ENCODE results near the gene DDIT3. TPM values are rescaled to one million over a fixed set of nuclear protein-coding genes. Genes with fewer than 3 reads are reported as not detected.

The DDIT3 gene
- polyA plus RNA-seq, 3 donors = 9.3 to 163 (median 9.4) TPM

GRCh38 chr12:57491393-57492280, 28.7 kb downstream of the DDIT3 start:
- Mint-ChIP-seq H3K4me3 (no peak overlapping the region), H3K27ac (peak overlapping the region in 3 of 7 donors; percentile 15 to 80 (median 20)), H3K36me3 (peaks cover 48 to 73% of the 10 kb centered on the region in 2 donors), H3K27me3 (ENCODE audit: low read depth in 3 of 3) (peaks cover 0 to 2% (median 0%) of the 10 kb centered on the region in 3 donors), H3K4me1 (peaks cover 21% of the 10 kb centered on the region), H3K9me3 (peaks cover 0 to 3% (median 0%) of the 10 kb centered on the region in 7 donors)
- no peaks in the 10 kb centered on the region for H3K9me3 ChIP-seq (replicated peaks in 1 of 2; ENCODE audit: control insufficient read depth in 1 of 2, insufficient read depth in 1 of 2, low read length in 2 of 2)
- peaks cover 16% of the 10 kb centered on the region for H3K79me2 ChIP-seq (ENCODE audit: insufficient read depth, low read length)
- peaks cover 43 to 51% of the 10 kb centered on the region in 2 donors for H3K36me3 ChIP-seq (replicated peaks in 1 of 2; ENCODE audit: control insufficient read depth in 1 of 2, insufficient read depth in 2 of 2, low read length in 2 of 2)
- peaks cover 16 to 21% of the 10 kb centered on the region in 2 donors for H3K4me1 ChIP-seq (ENCODE audit: control insufficient read depth in 1 of 2, insufficient read depth in 2 of 2, low read length in 2 of 2)
- no peak overlapping the region for H3K4me3 ChIP-seq (replicated peaks in 1 of 3; ENCODE audit: low read depth in 2 of 3, low read length in 3 of 3)
- DNase-seq = no peak
- peaks cover 11% of the 10 kb centered on the region for H4K20me1 ChIP-seq (ENCODE audit: insufficient read depth, low read length)
- H3K4me2 ChIP-seq (replicated peaks; ENCODE audit: extremely low read depth, low read length, poor library complexity, severe bottlenecking) = no peak overlapping the region
- no peak overlapping the region for H2AFZ ChIP-seq (ENCODE audit: insufficient read depth, low read depth, low read length, poor library complexity, severe bottlenecking)
- 91% methylated on average over 9 of the region's 15 CpGs for WGBS (ENCODE audit: insufficient coverage)
- no peaks in the 10 kb centered on the region for H3K27me3 ChIP-seq (ENCODE audit: control insufficient read depth in 2 of 2, insufficient read depth in 2 of 2, low read length in 2 of 2)
- intact Hi-C loops (cut with micrococcal nuclease) = no loop called here
- H3K9ac ChIP-seq (ENCODE audit: insufficient read depth, low read length, poor library complexity, severe bottlenecking) = no peak overlapping the region
- TF ChIP-seq CTCF (IDR thresholded peaks at IDR 0.05) = peak; percentile 22
- H3K27ac ChIP-seq (ENCODE audit: low read depth in 1 of 2, low read length in 2 of 2) = no peak overlapping the region

GRCh38 chr12:57490126-57490525, 30.2 kb downstream of the DDIT3 start:
- DNase-seq = no peak
- Histone ChIP-seq H3K9me3 (replicated peaks in 1 of 2; ENCODE audit: control insufficient read depth in 1 of 2, insufficient read depth in 1 of 2, low read length in 2 of 2) (no peaks in the 10 kb centered on the region), H4K20me1 (ENCODE audit: insufficient read depth, low read length) (peaks cover 11% of the 10 kb centered on the region), H3K27me3 (ENCODE audit: control insufficient read depth in 2 of 2, insufficient read depth in 2 of 2, low read length in 2 of 2) (no peaks in the 10 kb centered on the region), H3K9ac (ENCODE audit: insufficient read depth, low read length, poor library complexity, severe bottlenecking) (no peak overlapping the region), H3K4me2 (replicated peaks; ENCODE audit: extremely low read depth, low read length, poor library complexity, severe bottlenecking) (no peak overlapping the region), H3K36me3 (replicated peaks in 1 of 2; ENCODE audit: control insufficient read depth in 1 of 2, insufficient read depth in 2 of 2, low read length in 2 of 2) (peaks cover 35 to 40% of the 10 kb centered on the region in 2 donors), H3K4me1 (ENCODE audit: control insufficient read depth in 1 of 2, insufficient read depth in 2 of 2, low read length in 2 of 2) (peaks cover 16 to 21% of the 10 kb centered on the region in 2 donors), H3K79me2 (ENCODE audit: insufficient read depth, low read length) (peaks cover 16% of the 10 kb centered on the region), H3K4me3 (replicated peaks in 1 of 3; ENCODE audit: low read depth in 2 of 3, low read length in 3 of 3) (no peak overlapping the region), H3K27ac (ENCODE audit: low read depth in 1 of 2, low read length in 2 of 2) (peak overlapping the region in 1 of 2 donors; percentile 9), H2AFZ (ENCODE audit: insufficient read depth, low read depth, low read length, poor library complexity, severe bottlenecking) (no peak overlapping the region)
- no peak overlapping the region for H3K4me3 Mint-ChIP-seq
- peaks cover 40 to 58% of the 10 kb centered on the region in 2 donors for H3K36me3 Mint-ChIP-seq
- peaks cover 0 to 3% (median 0%) of the 10 kb centered on the region in 7 donors for H3K9me3 Mint-ChIP-seq
- peaks cover 21% of the 10 kb centered on the region for H3K4me1 Mint-ChIP-seq
- H3K27ac Mint-ChIP-seq = peak overlapping the region in 3 of 7 donors; percentile 18 to 49 (median 18)
- 95% methylated on average over 3 of the region's 4 CpGs for WGBS (ENCODE audit: insufficient coverage)
- no peak for TF ChIP-seq CTCF (IDR thresholded peaks at IDR 0.05)
- intact Hi-C loops (cut with micrococcal nuclease) = no loop called here
- no peaks in the 10 kb centered on the region for H3K27me3 Mint-ChIP-seq (ENCODE audit: low read depth in 3 of 3)
